Esophagus muscularis mucosa (tissue), 3 donors: ENCODE measurements around the gene TTC31.

Source experiments
- POLR2AphosphoS5 ChIP-seq, 2 donors: sonication (generic); formaldehyde crosslinking; IDR thresholded peaks; one replicate each; pipeline ENCODE4 v1.6.1; 2017; ENCODE audit warnings: antibody characterized with exemption in 2 of 2
- TF ChIP-seq, protein P1 (sequence below), 3 experiments: fragments of 200-600 bp in 2 of 3; fragments of 450-650 bp in 1 of 3; sonication (generic) in 2 of 3; IDR thresholded peaks; one replicate each; pipeline ENCODE4 v1.5.1; 2017 to 2019; ENCODE audit warnings: antibody characterized with exemption in 3 of 3, mild to moderate bottlenecking in 2 of 3, moderate library complexity in 1 of 3

DNA sequence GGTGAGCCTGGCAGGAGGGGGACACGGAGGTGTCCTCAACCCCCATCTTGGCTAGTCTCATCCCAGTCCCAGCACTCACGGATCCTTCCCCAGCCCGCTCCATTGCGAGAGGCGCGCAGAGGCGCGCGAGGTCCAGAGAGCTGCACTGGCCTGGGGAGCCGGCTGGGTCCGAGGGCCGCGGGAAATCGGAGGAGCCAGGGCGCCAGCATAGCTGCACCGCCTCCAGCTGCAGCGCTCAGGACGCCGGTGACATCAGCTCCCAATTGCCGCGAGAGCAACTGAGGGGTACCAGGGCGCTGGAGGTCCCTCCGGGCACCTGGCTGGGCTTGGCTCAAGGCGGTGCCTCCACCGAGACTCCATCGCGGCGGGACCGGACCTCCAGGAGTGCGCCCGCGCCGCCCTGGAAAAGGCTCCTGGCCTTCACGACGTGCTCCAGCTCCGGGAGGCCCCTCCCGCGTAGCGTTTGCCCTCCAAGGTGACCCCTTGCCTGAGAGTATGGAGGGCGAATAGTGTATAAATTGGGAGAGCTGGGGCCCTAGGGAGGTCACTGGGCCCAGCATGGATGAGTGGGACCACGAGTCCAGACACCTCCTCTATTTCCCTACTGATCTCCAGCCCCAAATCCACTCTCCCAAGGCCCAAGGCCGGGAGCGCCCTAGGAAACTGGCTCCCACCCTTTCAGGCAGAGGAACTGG is 46.6 kb upstream of the TTC31 start:
- TF ChIP-seq, protein P1, sequence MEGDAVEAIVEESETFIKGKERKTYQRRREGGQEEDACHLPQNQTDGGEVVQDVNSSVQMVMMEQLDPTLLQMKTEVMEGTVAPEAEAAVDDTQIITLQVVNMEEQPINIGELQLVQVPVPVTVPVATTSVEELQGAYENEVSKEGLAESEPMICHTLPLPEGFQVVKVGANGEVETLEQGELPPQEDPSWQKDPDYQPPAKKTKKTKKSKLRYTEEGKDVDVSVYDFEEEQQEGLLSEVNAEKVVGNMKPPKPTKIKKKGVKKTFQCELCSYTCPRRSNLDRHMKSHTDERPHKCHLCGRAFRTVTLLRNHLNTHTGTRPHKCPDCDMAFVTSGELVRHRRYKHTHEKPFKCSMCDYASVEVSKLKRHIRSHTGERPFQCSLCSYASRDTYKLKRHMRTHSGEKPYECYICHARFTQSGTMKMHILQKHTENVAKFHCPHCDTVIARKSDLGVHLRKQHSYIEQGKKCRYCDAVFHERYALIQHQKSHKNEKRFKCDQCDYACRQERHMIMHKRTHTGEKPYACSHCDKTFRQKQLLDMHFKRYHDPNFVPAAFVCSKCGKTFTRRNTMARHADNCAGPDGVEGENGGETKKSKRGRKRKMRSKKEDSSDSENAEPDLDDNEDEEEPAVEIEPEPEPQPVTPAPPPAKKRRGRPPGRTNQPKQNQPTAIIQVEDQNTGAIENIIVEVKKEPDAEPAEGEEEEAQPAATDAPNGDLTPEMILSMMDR (IDR thresholded peaks at IDR 0.05): no peak
- TF ChIP-seq POLR2AphosphoS5 (IDR thresholded peaks at IDR 0.05): no peak
